Esophagus (tissue), 2 donors: ENCODE results near the gene EPHA5. TPM values are rescaled to one million over a fixed set of nuclear protein-coding genes. Genes with fewer than 3 reads are reported as not detected.

Experiments
- H3K27ac ChIP-seq, 2 donors: one replicate each; pipeline ENCODE4 v1.5.1; 2013; ENCODE audit warnings: low read depth in 2 of 2, mild to moderate bottlenecking in 2 of 2, inconsistent platforms in 1 of 2, low read length in 1 of 2, moderate library complexity in 1 of 2
- H3K27me3 ChIP-seq, 2 donors: one replicate each; pipeline ENCODE4 v1.6.1; 2013; ENCODE audit warnings: low read length in 2 of 2, control low read depth in 1 of 2, mild to moderate bottlenecking in 1 of 2; ENCODE audit not compliant: insufficient read depth in 2 of 2, control insufficient read depth in 1 of 2
- H3K36me3 ChIP-seq, 2 donors: one replicate each; pipeline ENCODE4 v1.6.1; 2013; ENCODE audit warnings: low read length in 1 of 2; ENCODE audit not compliant: control insufficient read depth in 2 of 2, insufficient read depth in 2 of 2
- H3K4me1 ChIP-seq, 2 donors: one replicate each; pipeline ENCODE4 v1.6.1; 2013; ENCODE audit warnings: low read length in 1 of 2; ENCODE audit not compliant: control insufficient read depth in 2 of 2, insufficient read depth in 2 of 2
- H3K4me3 ChIP-seq, 2 donors: one replicate each; pipeline ENCODE4 v1.5.1; 2013; ENCODE audit warnings: low read length in 2 of 2, mild to moderate bottlenecking in 2 of 2, low read depth in 1 of 2, moderate library complexity in 1 of 2
- H3K9me3 ChIP-seq, 2 donors: one replicate each; pipeline ENCODE4 v1.6.1; 2013; ENCODE audit warnings: mild to moderate bottlenecking in 2 of 2, low read depth in 1 of 2, low read length in 1 of 2, moderate library complexity in 1 of 2; ENCODE audit not compliant: control insufficient read depth in 2 of 2, insufficient read depth in 1 of 2
- WGBS, 2 donors: extraction: QIAGEN DNeasy Blood & Tissue Kit; methylation state at CpG; one replicate each; pipeline ENCODE4 v1.1.7; 2013; 5-methylcytosine and 5-hydroxymethylcytosine counted together
- polyA plus RNA-seq, 2 donors: library from polyadenylated mRNA; stranded (reverse); fragments of 200-250 nt; gene quantifications; one replicate each; pipeline ENCODE4 v1.2.3, GENCODE V29; 2013
- donor health status: healthy with polysubstance abuse.
- donor health status: Bipolar disorder and iron deficiency.

Gene EPHA5
- polyA plus RNA-seq, 2 donors: under 0.01 TPM

- H3K27me3 ChIP-seq: no peaks in the 10 kb centered on the region
- H3K4me3 ChIP-seq: no peak overlapping the region
- no peak overlapping the region for H3K27ac ChIP-seq
- 38 to 42% methylated on average over 3 of the region's 3 CpGs for WGBS, 2 donors
- H3K4me1 ChIP-seq: no peaks in the 10 kb centered on the region
- no peaks in the 10 kb centered on the region for H3K36me3 ChIP-seq
- no peaks in the 10 kb centered on the region for H3K9me3 ChIP-seq
Measured at GRCh38 chr4:65635051-65635821, 35.1 kb downstream of the EPHA5 start.

- Histone ChIP-seq H3K4me1 (no peaks in the 10 kb centered on the region), H3K4me3 (no peak overlapping the region), H3K27me3 (no peaks in the 10 kb centered on the region), H3K36me3 (no peaks in the 10 kb centered on the region), H3K27ac (no peak overlapping the region), H3K9me3 (no peaks in the 10 kb centered on the region)
Measured at GRCh38 chr4:65624651-65625050, 45.6 kb downstream of the EPHA5 start.

- Histone ChIP-seq H3K27ac (no peak overlapping the region), H3K36me3 (no peaks in the 10 kb centered on the region), H3K27me3 (no peaks in the 10 kb centered on the region), H3K4me1 (no peaks in the 10 kb centered on the region), H3K9me3 (no peaks in the 10 kb centered on the region), H3K4me3 (no peak overlapping the region)
- WGBS, 2 donors: 23 to 29% methylated on average over 1 of the region's 1 CpG
Measured at GRCh38 chr4:65623506-65623905, 46.8 kb downstream of the EPHA5 start.

GRCh38 chr4:65617416-65617815 is 52.9 kb downstream of the EPHA5 start:
- no peaks in the 10 kb centered on the region for H3K36me3 ChIP-seq

GRCh38 chr4:65604515-65604914 is 65.8 kb downstream of the EPHA5 start:
- H3K27ac ChIP-seq: no peak overlapping the region
- no peaks in the 10 kb centered on the region for H3K36me3 ChIP-seq
- no peaks in the 10 kb centered on the region for H3K27me3 ChIP-seq
- H3K9me3 ChIP-seq: no peaks in the 10 kb centered on the region
- no peak overlapping the region for H3K4me3 ChIP-seq
- no peaks in the 10 kb centered on the region for H3K4me1 ChIP-seq
- 62 to 72% methylated on average over 1 of the region's 1 CpG for WGBS, 2 donors

More at GRCh38 chr4:65617416-65617815, 52.9 kb downstream of the EPHA5 start:
- Histone ChIP-seq H3K4me1 (no peaks in the 10 kb centered on the region), H3K9me3 (no peaks in the 10 kb centered on the region), H3K4me3 (no peak overlapping the region), H3K27me3 (no peaks in the 10 kb centered on the region), H3K27ac (no peak overlapping the region)
- WGBS, 2 donors: 48 to 63% methylated on average over 1 of the region's 1 CpG

- 48 to 50% methylated on average over 3 of the region's 3 CpGs for WGBS, 2 donors
- no peaks in the 10 kb centered on the region for H3K4me1 ChIP-seq
- H3K4me3 ChIP-seq: no peak overlapping the region
- no peaks in the 10 kb centered on the region for H3K9me3 ChIP-seq
- no peaks in the 10 kb centered on the region for H3K36me3 ChIP-seq
- no peaks in the 10 kb centered on the region for H3K27me3 ChIP-seq
- H3K27ac ChIP-seq: no peak overlapping the region
Measured at GRCh38 chr4:65600656-65601055, 69.6 kb downstream of the EPHA5 start.

GRCh38 chr4:65599340-65599739 is 70.9 kb downstream of the EPHA5 start:
- no peaks in the 10 kb centered on the region for H3K27me3 ChIP-seq
- no peaks in the 10 kb centered on the region for H3K9me3 ChIP-seq
- H3K4me3 ChIP-seq: no peak overlapping the region
- H3K36me3 ChIP-seq: no peaks in the 10 kb centered on the region
- H3K27ac ChIP-seq: no peak overlapping the region
- no peaks in the 10 kb centered on the region for H3K4me1 ChIP-seq
- 82 to 84% methylated on average over 2 of the region's 2 CpGs for WGBS, 2 donors

- no peaks in the 10 kb centered on the region for H3K9me3 ChIP-seq
- no peaks in the 10 kb centered on the region for H3K36me3 ChIP-seq
- no peak overlapping the region for H3K4me3 ChIP-seq
- H3K4me1 ChIP-seq: no peaks in the 10 kb centered on the region
- H3K27ac ChIP-seq: no peak overlapping the region
- WGBS, 2 donors: 90 to 94% methylated on average over 1 of the region's 1 CpG
- no peaks in the 10 kb centered on the region for H3K27me3 ChIP-seq
Measured at GRCh38 chr4:65597697-65598096, 72.6 kb downstream of the EPHA5 start.

GRCh38 chr4:65592089-65592488 is 78.2 kb downstream of the EPHA5 start:
- Histone ChIP-seq H3K27me3 (no peaks in the 10 kb centered on the region), H3K4me3 (no peak overlapping the region), H3K4me1 (no peaks in the 10 kb centered on the region), H3K9me3 (no peaks in the 10 kb centered on the region), H3K36me3 (no peaks in the 10 kb centered on the region), H3K27ac (no peak overlapping the region)
- WGBS, 2 donors: 40 to 56% methylated on average over 3 of the region's 3 CpGs

- Histone ChIP-seq H3K4me3 (no peak overlapping the region), H3K36me3 (no peaks in the 10 kb centered on the region), H3K27ac (no peak overlapping the region), H3K27me3 (no peaks in the 10 kb centered on the region), H3K4me1 (no peaks in the 10 kb centered on the region), H3K9me3 (no peaks in the 10 kb centered on the region)
- 44 to 70% methylated on average over 2 of the region's 2 CpGs for WGBS, 2 donors
Measured at GRCh38 chr4:65589921-65590320, 80.4 kb downstream of the EPHA5 start.
